ENCODE results near the gene IFT80. TPM values are rescaled to one million over a fixed set of nuclear protein-coding genes. Genes with fewer than 3 reads are reported as not detected.

IFT80 gene
- total and polyA plus RNA-seq, 2 experiments from 2014 or later, result 14.1 to 33.0 TPM

GRCh38 chr3:160440687-160441086, 41.7 kb upstream of the IFT80 start:
- Mint-ChIP-seq H3K9me3 (peaks cover 7% of the 10 kb centered on the region; the same call in 1 of the 3 replicates), H3K27me3 (ENCODE audit: insufficient read depth, low read depth, poor library complexity) (peaks cover 6% of the 10 kb centered on the region), H3K4me3 (no peak overlapping the region), H3K27ac (peak overlapping the region; percentile 87), H3K4me1 (peaks cover 12% of the 10 kb centered on the region; the same call in 2 of the 3 replicates), H3K36me3 (ENCODE audit: low read depth) (peaks cover 84% of the 10 kb centered on the region)
- Histone ChIP-seq H3K4me3 (no peak overlapping the region), H3K27me3 (ENCODE audit: insufficient read depth) (no peaks in the 10 kb centered on the region), H3K4me1 (ENCODE audit: insufficient read depth) (no peaks in the 10 kb centered on the region), H3K4me2 (no peak overlapping the region), H3K9me2 (ENCODE audit: insufficient read depth) (no peaks in the 10 kb centered on the region), H3F3A (replicated peaks; ENCODE audit: low read depth) (no peaks in the 10 kb centered on the region), H4K20me1 (replicated peaks; ENCODE audit: insufficient read depth) (peaks cover 38% of the 10 kb centered on the region), H3K36me3 (ENCODE audit: insufficient read depth) (peaks cover 28% of the 10 kb centered on the region), H2AFZ (no peak overlapping the region), H3K27ac (ENCODE audit: low read depth) (no peak overlapping the region), H3K79me2 (replicated peaks; ENCODE audit: insufficient read depth) (peaks cover 100% of the 10 kb centered on the region)
- TF ChIP-seq ZNF331 (CRISPR knock-in tag; IDR thresholded peaks at IDR 0.05; ENCODE audit: low read depth) (no peak), ZNF114 (CRISPR knock-in tag; IDR thresholded peaks at IDR 0.05) (no peak), ETS1 (IDR thresholded peaks at IDR 0.05) (no peak), POLR2AphosphoS5 (IDR thresholded peaks at IDR 0.05; ENCODE audit: low read depth) (no peak), NANOG (IDR thresholded peaks at IDR 0.05; ENCODE audit: borderline replicate concordance) (no peak), STAT1 (IDR thresholded peaks at IDR 0.05; ENCODE audit: unreplicated experiment) (no peak)
- DNase-seq (ENCODE audit: low spot score) (no peak), ATAC-seq (no peak)

DNA sequence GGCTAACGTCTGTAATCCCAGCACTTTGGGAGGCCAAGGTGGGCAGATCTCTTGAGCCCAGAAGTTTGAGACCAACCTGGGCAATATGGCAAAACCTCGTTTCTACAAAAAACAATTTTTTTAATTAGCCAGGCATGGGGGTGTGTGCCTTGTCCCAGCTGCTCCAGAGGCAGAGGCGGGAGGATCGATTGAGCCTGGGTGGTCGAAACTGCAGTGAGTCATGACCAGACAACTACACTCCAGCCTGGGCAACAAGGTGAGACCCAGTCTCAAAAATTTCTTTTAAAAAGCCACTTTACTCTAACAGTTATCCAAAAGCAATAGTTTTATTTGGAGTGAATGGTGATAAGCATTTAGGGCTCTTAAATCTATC, 38.0 kb upstream of the IFT80 start:
- Histone ChIP-seq H3K4me1 (ENCODE audit: insufficient read depth) (no peaks in the 10 kb centered on the region), H4K20me1 (replicated peaks; ENCODE audit: insufficient read depth) (peaks cover 44% of the 10 kb centered on the region), H2AFZ (no peak overlapping the region), H3K36me3 (ENCODE audit: insufficient read depth) (peaks cover 51% of the 10 kb centered on the region), H3K79me2 (replicated peaks; ENCODE audit: insufficient read depth) (peaks cover 85% of the 10 kb centered on the region), H3K4me3 (no peak overlapping the region), H3K9me2 (ENCODE audit: insufficient read depth) (no peaks in the 10 kb centered on the region), H3K27me3 (ENCODE audit: insufficient read depth) (no peaks in the 10 kb centered on the region), H3K4me2 (no peak overlapping the region), H3K27ac (ENCODE audit: low read depth) (no peak overlapping the region), H3F3A (replicated peaks; ENCODE audit: low read depth) (no peaks in the 10 kb centered on the region)
- peaks cover 6% of the 10 kb centered on the region for H3K27me3 Mint-ChIP-seq (ENCODE audit: insufficient read depth, low read depth, poor library complexity)
- H3K4me1 Mint-ChIP-seq, result peaks cover 12% of the 10 kb centered on the region; the same call in 2 of the 3 replicates
- H3K9me3 Mint-ChIP-seq, result no peaks in the 10 kb centered on the region
- H3K36me3 Mint-ChIP-seq (ENCODE audit: low read depth), result peaks cover 77% of the 10 kb centered on the region
- 0 out of 2 replicates have a peak overlapping the region, but pooled peaks have one; percentile 23 for H3K27ac Mint-ChIP-seq
- peak; percentile 41 for ATAC-seq
- H3K4me3 Mint-ChIP-seq, result no peak overlapping the region
- TF ChIP-seq CREB1 (CRISPR knock-in tag; IDR thresholded peaks at IDR 0.05; ENCODE audit: low read depth) (no peak), EZH2phosphoT487 (IDR thresholded peaks at IDR 0.05; ENCODE audit: unreplicated experiment) (no peak)
- DNase-seq (ENCODE audit: low spot score), result no peak

- no peak for ATAC-seq
- no peak overlapping the region for H3K27ac Mint-ChIP-seq
- Histone ChIP-seq H4K20me1 (replicated peaks; ENCODE audit: insufficient read depth) (peaks cover 37% of the 10 kb centered on the region), H3K36me3 (ENCODE audit: insufficient read depth) (peaks cover 65% of the 10 kb centered on the region), H3K4me2 (no peak overlapping the region), H3K4me1 (ENCODE audit: insufficient read depth) (no peaks in the 10 kb centered on the region), H3F3A (replicated peaks; ENCODE audit: low read depth) (no peaks in the 10 kb centered on the region), H3K9me2 (ENCODE audit: insufficient read depth) (no peaks in the 10 kb centered on the region), H2AFZ (no peak overlapping the region), H3K4me3 (no peak overlapping the region), H3K79me2 (replicated peaks; ENCODE audit: insufficient read depth) (peaks cover 72% of the 10 kb centered on the region), H3K27ac (ENCODE audit: low read depth) (peak overlapping the region; percentile 65; the same call in 1 of the 2 replicates), H3K27me3 (ENCODE audit: insufficient read depth) (no peaks in the 10 kb centered on the region)
- H3K36me3 Mint-ChIP-seq (ENCODE audit: low read depth), result peaks cover 78% of the 10 kb centered on the region
- H3K9me3 Mint-ChIP-seq, result no peaks in the 10 kb centered on the region
- no peak for DNase-seq (ENCODE audit: low spot score)
- H3K4me1 Mint-ChIP-seq, result peaks cover 9% of the 10 kb centered on the region; the same call in 2 of the 3 replicates
- peaks cover 6% of the 10 kb centered on the region for H3K27me3 Mint-ChIP-seq (ENCODE audit: insufficient read depth, low read depth, poor library complexity)
- H3K4me3 Mint-ChIP-seq, result no peak overlapping the region
- TF ChIP-seq EZH2 (IDR thresholded peaks at IDR 0.05; ENCODE audit: low read depth, unreplicated experiment), result no peak
- no peak for TF ChIP-seq JUNB (IDR thresholded peaks at IDR 0.05; ENCODE audit: unreplicated experiment)
- TF ChIP-seq CTCF (conservative IDR thresholded peaks at IDR 0.05; ENCODE audit: low read depth in 2 of 2), result no peak
- TF ChIP-seq CREB1 (CRISPR knock-in tag; IDR thresholded peaks at IDR 0.05; ENCODE audit: low read depth), result no peak
- TF ChIP-seq STAT1 (IDR thresholded peaks at IDR 0.05; ENCODE audit: unreplicated experiment), result no peak
- TF ChIP-seq, protein P1, sequence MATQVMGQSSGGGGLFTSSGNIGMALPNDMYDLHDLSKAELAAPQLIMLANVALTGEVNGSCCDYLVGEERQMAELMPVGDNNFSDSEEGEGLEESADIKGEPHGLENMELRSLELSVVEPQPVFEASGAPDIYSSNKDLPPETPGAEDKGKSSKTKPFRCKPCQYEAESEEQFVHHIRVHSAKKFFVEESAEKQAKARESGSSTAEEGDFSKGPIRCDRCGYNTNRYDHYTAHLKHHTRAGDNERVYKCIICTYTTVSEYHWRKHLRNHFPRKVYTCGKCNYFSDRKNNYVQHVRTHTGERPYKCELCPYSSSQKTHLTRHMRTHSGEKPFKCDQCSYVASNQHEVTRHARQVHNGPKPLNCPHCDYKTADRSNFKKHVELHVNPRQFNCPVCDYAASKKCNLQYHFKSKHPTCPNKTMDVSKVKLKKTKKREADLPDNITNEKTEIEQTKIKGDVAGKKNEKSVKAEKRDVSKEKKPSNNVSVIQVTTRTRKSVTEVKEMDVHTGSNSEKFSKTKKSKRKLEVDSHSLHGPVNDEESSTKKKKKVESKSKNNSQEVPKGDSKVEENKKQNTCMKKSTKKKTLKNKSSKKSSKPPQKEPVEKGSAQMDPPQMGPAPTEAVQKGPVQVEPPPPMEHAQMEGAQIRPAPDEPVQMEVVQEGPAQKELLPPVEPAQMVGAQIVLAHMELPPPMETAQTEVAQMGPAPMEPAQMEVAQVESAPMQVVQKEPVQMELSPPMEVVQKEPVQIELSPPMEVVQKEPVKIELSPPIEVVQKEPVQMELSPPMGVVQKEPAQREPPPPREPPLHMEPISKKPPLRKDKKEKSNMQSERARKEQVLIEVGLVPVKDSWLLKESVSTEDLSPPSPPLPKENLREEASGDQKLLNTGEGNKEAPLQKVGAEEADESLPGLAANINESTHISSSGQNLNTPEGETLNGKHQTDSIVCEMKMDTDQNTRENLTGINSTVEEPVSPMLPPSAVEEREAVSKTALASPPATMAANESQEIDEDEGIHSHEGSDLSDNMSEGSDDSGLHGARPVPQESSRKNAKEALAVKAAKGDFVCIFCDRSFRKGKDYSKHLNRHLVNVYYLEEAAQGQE (IDR thresholded peaks at IDR 0.05; ENCODE audit: unreplicated experiment), result no peak
Observed at GRCh38 chr3:160435747-160436146, 36.7 kb upstream of the IFT80 start.

Data from GM23338 (cell line).